Glutamatergic neuron (in vitro differentiated cells): ENCODE measurements around the gene AASDH. TPM values are rescaled to one million over a fixed set of nuclear protein-coding genes. Genes with fewer than 3 reads are reported as not detected.
A peak's percentile ranks its signal among the peaks of the same experiment; 100 is the strongest.

Experiments used
- DNase-seq: peaks from one replicate; pipeline ENCODE4 v3.0.0; 2022
- H3K27ac Mint-ChIP-seq: one replicate; pipeline ENCODE4 v1.8.0; 2020; ENCODE audit warnings: mild to moderate bottlenecking, mixed read lengths, inconsistent platforms; ENCODE audit not compliant: unreplicated experiment
- H3K27me3 Mint-ChIP-seq: one replicate; pipeline ENCODE4 v1.8.0; 2020; ENCODE audit warnings: mild to moderate bottlenecking, moderate library complexity, mixed read lengths, inconsistent platforms; ENCODE audit not compliant: unreplicated experiment
- H3K36me3 Mint-ChIP-seq: one replicate; pipeline ENCODE4 v1.8.0; 2020; ENCODE audit warnings: mild to moderate bottlenecking, mixed read lengths, inconsistent platforms; ENCODE audit not compliant: unreplicated experiment
- H3K4me1 Mint-ChIP-seq: one replicate; pipeline ENCODE4 v1.8.0; 2020; ENCODE audit warnings: mild to moderate bottlenecking, low read depth, mixed read lengths, inconsistent platforms; ENCODE audit not compliant: unreplicated experiment
- H3K4me3 Mint-ChIP-seq: one replicate; pipeline ENCODE4 v1.8.0; 2020; ENCODE audit warnings: mild to moderate bottlenecking, mixed read lengths, inconsistent platforms; ENCODE audit not compliant: unreplicated experiment
- H3K9me3 Mint-ChIP-seq: one replicate; pipeline ENCODE4 v1.8.0; 2020; ENCODE audit warnings: mild to moderate bottlenecking, moderate library complexity, mixed read lengths, inconsistent platforms; ENCODE audit not compliant: unreplicated experiment
- total RNA-seq: library from RNA; stranded (reverse); fragmentation: NEBNext Ultra II Directional; extraction: Animal tissue kit (Norgen Biotek cat#: 25700); gene quantifications from one replicate; pipeline ENCODE4 v1.2.1, GENCODE V29; 2021; ENCODE audit not compliant: unreplicated experiment
- TF ChIP-seq, protein P1 (sequence below): fragments of 200-600 bp; sonication (generic); IDR thresholded peaks from one replicate; pipeline ENCODE4 v1.5.0; 2021; ENCODE audit not compliant: partially characterized antibody, unreplicated experiment

Gene AASDH
- total RNA-seq, 1 donor from 2014 or later: 12.1 TPM

DNA sequence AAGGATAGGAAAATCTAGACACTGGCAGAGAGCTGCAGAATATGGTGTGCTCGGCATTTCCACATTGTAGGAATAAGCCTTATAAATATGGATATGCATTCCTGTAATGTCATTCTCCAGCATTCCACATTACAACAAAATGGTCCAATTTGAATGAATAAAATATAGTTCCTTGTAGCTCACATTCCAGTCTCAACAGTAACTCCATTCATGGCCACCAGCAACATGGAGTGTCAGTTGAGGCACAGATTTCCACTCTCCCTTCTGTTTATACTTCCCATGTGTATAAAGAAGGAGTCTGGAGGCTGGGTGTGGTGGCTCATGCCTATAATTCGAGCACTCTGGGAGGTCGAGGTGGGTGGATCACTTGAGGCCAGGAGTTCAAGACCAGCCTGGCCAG, 84.5 kb downstream of the AASDH start:
- Mint-ChIP-seq H3K36me3 (no peaks in the 10 kb centered on the region), H3K27me3 (peaks cover 5% of the 10 kb centered on the region), H3K4me1 (peaks cover 14% of the 10 kb centered on the region), H3K9me3 (peaks cover 6% of the 10 kb centered on the region), H3K27ac (no peak overlapping the region), H3K4me3 (no peak overlapping the region)
- DNase-seq: no peak
- TF ChIP-seq, protein P1, sequence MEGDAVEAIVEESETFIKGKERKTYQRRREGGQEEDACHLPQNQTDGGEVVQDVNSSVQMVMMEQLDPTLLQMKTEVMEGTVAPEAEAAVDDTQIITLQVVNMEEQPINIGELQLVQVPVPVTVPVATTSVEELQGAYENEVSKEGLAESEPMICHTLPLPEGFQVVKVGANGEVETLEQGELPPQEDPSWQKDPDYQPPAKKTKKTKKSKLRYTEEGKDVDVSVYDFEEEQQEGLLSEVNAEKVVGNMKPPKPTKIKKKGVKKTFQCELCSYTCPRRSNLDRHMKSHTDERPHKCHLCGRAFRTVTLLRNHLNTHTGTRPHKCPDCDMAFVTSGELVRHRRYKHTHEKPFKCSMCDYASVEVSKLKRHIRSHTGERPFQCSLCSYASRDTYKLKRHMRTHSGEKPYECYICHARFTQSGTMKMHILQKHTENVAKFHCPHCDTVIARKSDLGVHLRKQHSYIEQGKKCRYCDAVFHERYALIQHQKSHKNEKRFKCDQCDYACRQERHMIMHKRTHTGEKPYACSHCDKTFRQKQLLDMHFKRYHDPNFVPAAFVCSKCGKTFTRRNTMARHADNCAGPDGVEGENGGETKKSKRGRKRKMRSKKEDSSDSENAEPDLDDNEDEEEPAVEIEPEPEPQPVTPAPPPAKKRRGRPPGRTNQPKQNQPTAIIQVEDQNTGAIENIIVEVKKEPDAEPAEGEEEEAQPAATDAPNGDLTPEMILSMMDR: no peak

GRCh38 chr4:56301997-56302496, 85.2 kb downstream of the AASDH start:
- Mint-ChIP-seq H3K9me3 (peaks cover 6% of the 10 kb centered on the region), H3K27me3 (peaks cover 5% of the 10 kb centered on the region), H3K36me3 (no peaks in the 10 kb centered on the region), H3K4me3 (no peak overlapping the region), H3K4me1 (peaks cover 14% of the 10 kb centered on the region), H3K27ac (no peak overlapping the region)
- TF ChIP-seq, protein P1: no peak
- DNase-seq: no peak

GRCh38 chr4:56301181-56301996, 85.9 kb downstream of the AASDH start:
- Mint-ChIP-seq H3K27me3 (peaks cover 5% of the 10 kb centered on the region), H3K4me1 (peaks cover 14% of the 10 kb centered on the region), H3K27ac (no peak overlapping the region), H3K36me3 (no peaks in the 10 kb centered on the region), H3K4me3 (no peak overlapping the region), H3K9me3 (peaks cover 6% of the 10 kb centered on the region)
- peak; percentile 79 for DNase-seq
- TF ChIP-seq, protein P1: peak; percentile 73

DNA sequence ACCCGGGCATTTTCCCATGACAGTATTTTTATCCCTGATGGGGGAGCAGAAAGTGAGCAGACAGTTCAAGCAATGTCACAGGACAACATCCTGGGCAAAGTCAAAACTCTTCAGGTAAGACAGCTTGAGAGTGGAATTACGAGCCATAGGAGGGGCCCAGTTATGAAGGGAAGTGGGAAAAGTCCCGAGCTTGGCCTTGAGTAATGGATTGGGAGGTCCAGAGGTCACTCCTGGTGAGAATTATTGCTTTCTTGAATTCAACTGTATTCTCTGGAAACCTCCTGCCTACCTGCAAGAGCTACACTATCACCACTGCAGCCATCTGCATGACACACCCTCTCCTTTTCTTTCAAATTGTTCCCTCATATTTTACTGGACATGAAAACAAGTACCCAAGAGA, 89.1 kb downstream of the AASDH start:
- Mint-ChIP-seq H3K4me3 (no peak overlapping the region), H3K9me3 (peaks cover 5% of the 10 kb centered on the region), H3K27me3 (peaks cover 3% of the 10 kb centered on the region), H3K27ac (peak overlapping the region; percentile 28), H3K36me3 (no peaks in the 10 kb centered on the region), H3K4me1 (peaks cover 7% of the 10 kb centered on the region)
- TF ChIP-seq, protein P1: no peak
- no peak for DNase-seq

DNA sequence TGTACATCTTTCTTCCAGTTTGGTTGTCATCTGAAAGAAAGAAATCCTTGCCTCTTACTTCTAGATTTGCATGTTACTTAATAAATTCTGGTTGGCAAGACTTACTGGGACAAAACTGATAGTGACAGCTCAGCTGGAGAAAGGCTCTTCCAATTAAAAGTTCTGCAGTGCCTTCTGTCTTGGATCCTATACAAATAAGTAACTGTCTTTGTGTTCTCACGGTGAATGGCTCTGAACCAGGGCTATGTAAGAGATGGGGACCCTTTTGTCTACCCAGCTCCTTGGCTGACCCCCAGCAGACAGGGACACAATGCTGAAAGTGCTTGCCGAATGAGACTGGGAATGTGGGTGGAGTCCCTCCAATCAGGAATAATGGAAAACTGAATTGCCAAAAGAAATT, 89.5 kb downstream of the AASDH start:
- TF ChIP-seq, protein P1: no peak
- no peak overlapping the region for H3K4me3 Mint-ChIP-seq
- peaks cover 5% of the 10 kb centered on the region for H3K9me3 Mint-ChIP-seq
- H3K27ac Mint-ChIP-seq: no peak overlapping the region
- H3K36me3 Mint-ChIP-seq: no peaks in the 10 kb centered on the region
- no peak for DNase-seq
- H3K4me1 Mint-ChIP-seq: peaks cover 7% of the 10 kb centered on the region
- peaks cover 3% of the 10 kb centered on the region for H3K27me3 Mint-ChIP-seq
